Natural killer cell (primary cell): Measurements from ENCODE around the gene CYP4F12. TPM values are rescaled to one million over a fixed set of nuclear protein-coding genes. Genes with fewer than 3 reads are reported as not detected.

Experiments
- ATAC-seq, 3 donors: fragments of 150-1000 bp in 2 of 3; fragments of 200-7000 bp in 1 of 3; cut with Tn5 transposase; 1 replicate in 1 of 3; 2 replicates in 2 of 3; pipeline ENCODE4 v1.10.0; 2021; ENCODE audit warnings: mild to moderate bottlenecking in 2 of 3, moderate library complexity in 2 of 3
- DNase-seq, 2 donors: peaks; one replicate each; pipeline versions ENCODE4 v3.0.0 to v3.0.0-alpha.2; 2013 to 2021; ENCODE audit warnings: mixed read lengths in 1 of 2
- H3K27ac ChIP-seq: one replicate; pipeline ENCODE4 v1.5.1; 2013; ENCODE audit warnings: mild to moderate bottlenecking, low read length
- H3K27me3 ChIP-seq: one replicate; pipeline ENCODE4 v1.6.1; 2013; ENCODE audit warnings: low read length; ENCODE audit not compliant: control insufficient read depth, insufficient read depth
- H3K36me3 ChIP-seq: one replicate; pipeline ENCODE4 v1.6.1; 2013; ENCODE audit warnings: low read length; ENCODE audit not compliant: control insufficient read depth, insufficient read depth
- H3K4me1 ChIP-seq: one replicate; pipeline ENCODE4 v1.6.1; 2013; ENCODE audit warnings: low read length; ENCODE audit not compliant: control insufficient read depth, insufficient read depth
- H3K4me3 ChIP-seq: one replicate; pipeline ENCODE4 v1.5.1; 2013; ENCODE audit warnings: low read length
- H3K9me3 ChIP-seq: one replicate; pipeline ENCODE4 v1.6.1; 2013; ENCODE audit warnings: low read length; ENCODE audit not compliant: control insufficient read depth, insufficient read depth
- H3K27ac Mint-ChIP-seq, 2 donors: one replicate each; pipeline ENCODE4 v1.8.0; 2022; ENCODE audit warnings: mild to moderate bottlenecking in 2 of 2, mixed read lengths in 2 of 2, moderate library complexity in 1 of 2
- H3K27me3 Mint-ChIP-seq, 2 donors: one replicate each; pipeline ENCODE4 v1.8.0; 2022; ENCODE audit warnings: low read depth in 2 of 2, mixed read lengths in 2 of 2
- H3K36me3 Mint-ChIP-seq: one replicate; pipeline ENCODE4 v1.8.0; 2022; ENCODE audit warnings: mixed read lengths
- H3K4me1 Mint-ChIP-seq, 2 donors: one replicate each; pipeline ENCODE4 v1.8.0; 2022; ENCODE audit warnings: mixed read lengths in 2 of 2
- H3K4me3 Mint-ChIP-seq: one replicate; pipeline ENCODE4 v1.8.0; 2022; ENCODE audit warnings: mild to moderate bottlenecking, moderate library complexity, mixed read lengths
- H3K9me3 Mint-ChIP-seq, 2 donors: one replicate each; pipeline ENCODE4 v1.8.0; 2022; ENCODE audit warnings: mixed read lengths in 2 of 2
- WGBS: methylation state at CpG from one replicate; pipeline ENCODE4 v1.1.7; 2013; ENCODE audit warnings: missing lambda C conversion rate; ENCODE audit not compliant: insufficient coverage; 5-methylcytosine and 5-hydroxymethylcytosine counted together
- intact Hi-C: fragments of 100-400 bp; cut with micrococcal nuclease; formaldehyde crosslinking; loops from one replicate; pipeline ENCODE4 v1.14.2; 2022
- total RNA-seq, 4 donors: library from RNA; stranded (reverse); fragments of 120-200 nt in 1 of 4; gene quantifications; one replicate each; pipeline versions ENCODE4 v1.2.3 to v1.2.4, GENCODE V29; 2013 to 2022
- TF ChIP-seq, protein P1 (sequence below): fragments of 200-600 bp; IDR thresholded peaks from one replicate; pipeline ENCODE4 v1.8.0; 2022; ENCODE audit warnings: antibody characterized with exemption

The CYP4F12 gene
- total RNA-seq, 3 donors from 2014 or later (not counting 1 experiment from before 2014, with no cell fraction given) = 0.43 to 3.9 TPM; not detected in 1

DNA sequence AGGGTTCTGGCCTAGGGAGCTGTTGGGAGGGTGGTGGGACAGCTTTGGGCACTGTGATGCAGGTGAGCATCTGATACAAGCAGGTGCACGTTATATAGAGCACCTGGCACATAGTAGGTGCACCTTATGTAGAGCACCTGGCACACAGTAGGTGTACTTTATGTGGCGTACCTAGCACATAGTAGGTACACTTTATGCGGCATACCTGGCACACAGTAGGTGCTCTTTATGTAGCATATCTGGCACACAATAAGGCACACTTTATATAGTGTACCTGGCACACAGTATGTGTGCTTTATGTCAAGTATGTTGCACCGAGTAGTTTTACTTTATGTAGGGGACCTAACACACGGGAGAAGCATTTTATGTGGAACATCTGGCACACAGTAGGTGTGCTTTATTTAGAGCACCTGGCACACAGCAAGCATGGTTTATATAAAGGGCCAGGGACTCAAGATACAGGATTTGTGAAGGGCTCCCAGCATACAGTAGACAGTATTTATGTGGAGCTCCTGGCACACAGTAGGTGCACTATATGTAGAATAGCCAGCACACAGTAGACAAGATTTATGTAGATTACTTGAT is 1.6 kb upstream of the CYP4F12 start:
- 87% methylated on average over 5 of the region's 5 CpGs for WGBS
- H3K9me3 Mint-ChIP-seq = no peaks in the 10 kb centered on the region
- no peaks in the 10 kb centered on the region for H3K36me3 Mint-ChIP-seq
- ATAC-seq (no peak), DNase-seq (no peak)
- no peaks in the 10 kb centered on the region for H3K4me1 Mint-ChIP-seq
- Histone ChIP-seq H3K27me3 (no peaks in the 10 kb centered on the region), H3K27ac (no peak overlapping the region), H3K36me3 (no peaks in the 10 kb centered on the region), H3K4me3 (no peak overlapping the region), H3K9me3 (no peaks in the 10 kb centered on the region), H3K4me1 (peaks cover 3% of the 10 kb centered on the region)
- H3K4me3 Mint-ChIP-seq = no peak overlapping the region
- intact Hi-C loops = no loop called here
- TF ChIP-seq, protein P1, sequence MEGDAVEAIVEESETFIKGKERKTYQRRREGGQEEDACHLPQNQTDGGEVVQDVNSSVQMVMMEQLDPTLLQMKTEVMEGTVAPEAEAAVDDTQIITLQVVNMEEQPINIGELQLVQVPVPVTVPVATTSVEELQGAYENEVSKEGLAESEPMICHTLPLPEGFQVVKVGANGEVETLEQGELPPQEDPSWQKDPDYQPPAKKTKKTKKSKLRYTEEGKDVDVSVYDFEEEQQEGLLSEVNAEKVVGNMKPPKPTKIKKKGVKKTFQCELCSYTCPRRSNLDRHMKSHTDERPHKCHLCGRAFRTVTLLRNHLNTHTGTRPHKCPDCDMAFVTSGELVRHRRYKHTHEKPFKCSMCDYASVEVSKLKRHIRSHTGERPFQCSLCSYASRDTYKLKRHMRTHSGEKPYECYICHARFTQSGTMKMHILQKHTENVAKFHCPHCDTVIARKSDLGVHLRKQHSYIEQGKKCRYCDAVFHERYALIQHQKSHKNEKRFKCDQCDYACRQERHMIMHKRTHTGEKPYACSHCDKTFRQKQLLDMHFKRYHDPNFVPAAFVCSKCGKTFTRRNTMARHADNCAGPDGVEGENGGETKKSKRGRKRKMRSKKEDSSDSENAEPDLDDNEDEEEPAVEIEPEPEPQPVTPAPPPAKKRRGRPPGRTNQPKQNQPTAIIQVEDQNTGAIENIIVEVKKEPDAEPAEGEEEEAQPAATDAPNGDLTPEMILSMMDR = no peak
- H3K27ac Mint-ChIP-seq = no peak overlapping the region
- H3K27me3 Mint-ChIP-seq = peaks cover 0 to 2% of the 10 kb centered on the region in 2 donors

DNA sequence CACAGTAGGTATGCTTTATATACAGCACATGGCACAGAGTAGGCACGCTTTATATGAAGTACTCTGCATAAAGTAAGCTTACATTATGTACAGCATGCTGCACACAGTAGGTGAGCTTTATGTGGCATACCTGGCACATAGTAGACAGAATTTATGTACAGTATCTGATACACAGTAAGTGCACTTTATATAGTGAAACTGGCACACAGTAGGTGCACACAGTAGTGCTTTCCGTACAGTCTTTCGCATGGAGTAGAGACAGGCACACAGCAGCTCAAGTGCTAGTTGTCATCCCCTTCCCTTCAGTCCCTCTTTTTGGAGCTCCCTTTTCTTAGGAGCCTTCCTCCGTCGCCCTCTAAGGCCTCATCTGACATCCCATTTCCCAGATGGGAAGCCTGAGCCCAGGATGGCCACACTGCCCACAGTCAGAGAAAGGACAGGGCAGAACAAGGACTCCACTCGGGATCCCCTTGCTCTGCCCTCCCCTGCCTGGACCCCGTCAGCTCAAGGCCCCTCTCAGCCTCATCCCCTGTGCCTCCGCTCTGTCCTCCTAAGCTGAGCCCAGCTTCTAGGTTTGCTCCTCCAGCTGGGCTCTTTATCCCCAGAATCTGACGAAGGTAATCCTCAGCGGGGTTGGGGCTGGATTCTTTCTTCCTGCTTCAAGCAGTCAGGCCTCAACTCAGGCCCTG is 852 bp upstream of the CYP4F12 start:
- H3K9me3 ChIP-seq = no peaks in the 10 kb centered on the region
- no peaks in the 10 kb centered on the region for H3K27me3 ChIP-seq
- 67% methylated on average over 10 of the region's 10 CpGs for WGBS
- no peak overlapping the region for H3K4me3 ChIP-seq
- no peak overlapping the region for H3K27ac ChIP-seq
- TF ChIP-seq, protein P1 = no peak
- no peak overlapping the region for H3K27ac Mint-ChIP-seq
- DNase-seq (no peak), ATAC-seq (no peak)
- intact Hi-C loops = no loop called here
- H3K36me3 Mint-ChIP-seq = no peaks in the 10 kb centered on the region
- H3K9me3 Mint-ChIP-seq = no peaks in the 10 kb centered on the region
- H3K4me3 Mint-ChIP-seq = no peak overlapping the region
- peaks cover 3% of the 10 kb centered on the region for H3K4me1 ChIP-seq
- peaks cover 0 to 7% of the 10 kb centered on the region in 2 donors for H3K27me3 Mint-ChIP-seq
- no peaks in the 10 kb centered on the region for H3K4me1 Mint-ChIP-seq
- no peaks in the 10 kb centered on the region for H3K36me3 ChIP-seq

DNA sequence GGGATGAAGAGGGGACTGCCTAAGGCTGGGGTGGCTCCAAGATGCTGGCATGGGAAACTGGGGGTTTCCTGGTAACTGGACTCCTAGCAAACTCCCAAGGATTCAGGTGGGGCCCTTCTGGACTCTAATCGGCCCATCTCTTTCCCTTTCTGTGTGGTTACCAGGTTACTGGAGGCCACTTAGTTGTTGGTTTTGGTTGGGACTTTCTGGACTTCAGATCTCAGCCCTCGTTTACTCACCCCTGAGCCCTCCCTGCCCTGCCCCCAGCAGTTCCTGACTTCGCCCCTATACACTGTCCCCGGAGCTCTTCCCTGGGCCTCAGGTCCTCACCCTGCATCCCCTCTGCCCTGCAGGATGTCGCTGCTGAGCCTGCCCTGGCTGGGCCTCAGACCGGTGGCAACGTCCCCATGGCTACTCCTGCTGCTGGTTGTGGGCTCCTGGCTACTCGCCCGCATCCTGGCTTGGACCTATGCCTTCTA is 328 bp downstream of the CYP4F12 start:
- Histone ChIP-seq H3K9me3 (no peaks in the 10 kb centered on the region), H3K27me3 (no peaks in the 10 kb centered on the region), H3K4me1 (peaks cover 3% of the 10 kb centered on the region), H3K36me3 (no peaks in the 10 kb centered on the region), H3K4me3 (no peak overlapping the region), H3K27ac (no peak overlapping the region)
- WGBS = 37% methylated on average over 9 of the region's 9 CpGs
- peaks cover 0 to 5% of the 10 kb centered on the region in 2 donors for H3K9me3 Mint-ChIP-seq
- peak in 1 of 3 donors; percentile 48 for ATAC-seq
- peaks cover 7 to 17% of the 10 kb centered on the region in 2 donors for H3K27me3 Mint-ChIP-seq
- no peak overlapping the region for H3K27ac Mint-ChIP-seq
- no peaks in the 10 kb centered on the region for H3K4me1 Mint-ChIP-seq
- DNase-seq = peak in 1 of 2 donors; percentile 47
- intact Hi-C loops = no loop called here
- no peaks in the 10 kb centered on the region for H3K36me3 Mint-ChIP-seq
- no peak overlapping the region for H3K4me3 Mint-ChIP-seq
- TF ChIP-seq, protein P1 = no peak
